Stimulated activated CD4-positive, alpha-beta T cell treated with anti-CD3 and anti-CD28 coated beads, Interleukin-1b, Interleukin-23, amount 100 ng/mL, for 24 hours (primary cell): ENCODE results near the gene SMCO4.
"Not testable (repeated sequence)": the region's sequence is repeated elsewhere in the genome, so short reads cannot be mapped to it uniquely, and the experiment has no call there.

ENCODE experiments used
- DNase-seq, 4 experiments: peaks; one replicate each; pipeline ENCODE4 v3.0.0-alpha.2; 2020; ENCODE audit warnings: low read depth in 4 of 4, low spot score in 1 of 4

The SMCO4 gene

GRCh38 chr11:93560199-93560932 is 17.2 kb upstream of the SMCO4 start:
- no peak for DNase-seq

- no peak for DNase-seq
Measured at GRCh38 chr11:93559681-93560080, 16.5 kb upstream of the SMCO4 start.

GRCh38 chr11:93552874-93553273 is 9.7 kb upstream of the SMCO4 start:
- no peak for DNase-seq

GRCh38 chr11:93549976-93550375 is 6.8 kb upstream of the SMCO4 start:
- DNase-seq: no peak

- no peak for DNase-seq
Measured at GRCh38 chr11:93548679-93549319, 5.6 kb upstream of the SMCO4 start.

- no peak for DNase-seq
Measured at GRCh38 chr11:93547773-93548172, 4.6 kb upstream of the SMCO4 start.

- no peak for DNase-seq
Measured at GRCh38 chr11:93547028-93547427, 3.8 kb upstream of the SMCO4 start.

GRCh38 chr11:93545566-93545965 is 2.4 kb upstream of the SMCO4 start:
- DNase-seq: no peak

- DNase-seq: no peak
Measured at GRCh38 chr11:93542811-93543229, 371 bp downstream of the SMCO4 start.

- DNase-seq: peak in 1 of 4 experiments; percentile 8
Measured at GRCh38 chr11:93541884-93542810, 1.0 kb downstream of the SMCO4 start.

- DNase-seq: no peak
Measured at GRCh38 chr11:93540896-93541553, 2.2 kb downstream of the SMCO4 start.

GRCh38 chr11:93540337-93540736 is 2.9 kb downstream of the SMCO4 start:
- no peak for DNase-seq

- no peak for DNase-seq
Measured at GRCh38 chr11:93537767-93538261, 5.4 kb downstream of the SMCO4 start.

- DNase-seq: no peak
Measured at GRCh38 chr11:93537049-93537448, 6.1 kb downstream of the SMCO4 start.

- DNase-seq: no peak
Measured at GRCh38 chr11:93536101-93536861, 6.9 kb downstream of the SMCO4 start.

- not testable (repeated sequence) for DNase-seq
Measured at GRCh38 chr11:93535578-93535977, 7.6 kb downstream of the SMCO4 start.

- no peak for DNase-seq
Measured at GRCh38 chr11:93532806-93533205, 10.4 kb downstream of the SMCO4 start.

- no peak for DNase-seq
Measured at GRCh38 chr11:93532281-93532789, 10.9 kb downstream of the SMCO4 start.

- no peak for DNase-seq
Measured at GRCh38 chr11:93530468-93530826, 12.7 kb downstream of the SMCO4 start.
